Brain pericyte (primary cell): ENCODE data around the gene RHBDL3.
A peak's percentile ranks its signal among the peaks of the same experiment; 100 is the strongest.

Experiments used
- DNase-seq: peaks from one replicate; pipeline ENCODE4 v3.0.0-alpha.2; 2012; ENCODE audit warnings: low read depth, low spot score

RHBDL3 gene

DNA sequence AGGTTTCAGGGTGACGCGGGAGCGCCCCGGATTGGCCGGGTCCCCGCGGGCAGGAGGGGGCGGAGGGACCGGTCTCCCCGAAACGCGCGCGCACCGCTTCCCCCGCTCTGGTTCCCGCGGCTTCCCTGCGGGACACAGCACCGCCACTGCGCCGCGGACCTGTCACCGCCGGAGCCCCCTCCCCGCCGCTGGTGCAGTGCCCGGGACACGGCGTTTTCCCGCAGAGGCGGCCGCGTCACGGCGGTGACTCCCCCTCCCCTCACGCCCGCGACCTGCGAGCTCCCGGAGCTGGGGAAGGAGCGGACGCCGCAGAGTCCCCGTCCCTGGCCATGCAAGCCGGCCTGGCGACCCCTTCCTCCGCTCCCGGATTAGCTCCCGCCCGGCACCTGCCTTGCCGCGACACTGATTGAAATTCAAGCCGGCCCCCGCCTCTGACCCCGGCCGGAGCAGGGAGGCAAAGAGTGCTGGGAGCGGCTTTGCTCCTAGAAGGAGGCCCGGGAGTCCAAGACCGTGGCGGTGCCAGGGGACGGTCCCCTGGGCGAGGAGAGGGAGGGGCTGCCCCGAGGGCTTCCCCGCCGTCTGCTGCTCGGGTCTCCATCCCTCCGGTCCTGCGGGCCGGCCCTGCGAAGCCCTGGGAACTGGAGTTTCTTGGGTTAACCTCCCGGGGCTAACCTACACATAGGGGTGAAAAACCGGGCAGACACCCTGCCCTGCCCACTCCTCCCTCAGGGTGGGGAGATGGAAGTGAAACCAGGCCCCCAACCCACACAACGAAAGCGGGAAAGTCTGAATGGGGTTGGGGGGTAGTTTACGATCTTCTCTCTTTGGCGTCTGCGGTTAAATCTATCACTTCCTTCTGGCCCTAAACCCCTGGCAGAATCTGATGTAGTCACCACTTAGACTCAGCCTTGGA is 1.0 kb downstream of the RHBDL3 start:
- DNase-seq: no peak

GRCh38 chr17:32267690-32268205 is 2.1 kb downstream of the RHBDL3 start:
- no peak for DNase-seq

DNA sequence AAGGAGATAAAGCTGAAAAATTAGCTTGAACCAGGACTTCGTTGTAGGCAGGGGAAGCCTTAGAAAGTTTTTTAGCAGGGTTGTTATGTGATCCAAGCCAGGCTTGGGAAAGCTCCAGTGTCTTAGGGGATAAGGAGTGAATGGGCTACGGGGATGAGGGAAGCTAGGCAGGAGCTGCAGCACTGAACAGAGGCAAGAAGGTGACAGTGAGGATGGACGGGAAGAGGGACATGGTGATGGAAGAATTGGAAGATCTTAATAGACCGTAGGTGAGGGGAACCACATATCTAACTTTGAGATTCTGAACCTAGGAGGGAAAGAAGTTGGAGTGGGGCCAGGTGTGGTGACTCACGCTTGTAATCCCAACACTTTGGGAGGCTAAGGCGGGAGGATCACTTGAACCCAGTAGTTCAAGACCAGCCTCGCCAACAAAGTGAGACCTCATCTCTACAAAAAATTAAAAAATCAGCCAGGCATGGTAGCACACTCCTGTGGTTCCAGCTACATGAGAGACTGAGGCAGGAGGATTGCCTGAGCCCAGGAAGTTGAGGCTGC is 3.2 kb downstream of the RHBDL3 start:
- DNase-seq: no peak

GRCh38 chr17:32269377-32269776 is 3.7 kb downstream of the RHBDL3 start:
- DNase-seq: no peak

- DNase-seq: no peak
These were observed 6.2 kb downstream of the RHBDL3 start for GRCh38 chr17:32271844-32272243.

DNA sequence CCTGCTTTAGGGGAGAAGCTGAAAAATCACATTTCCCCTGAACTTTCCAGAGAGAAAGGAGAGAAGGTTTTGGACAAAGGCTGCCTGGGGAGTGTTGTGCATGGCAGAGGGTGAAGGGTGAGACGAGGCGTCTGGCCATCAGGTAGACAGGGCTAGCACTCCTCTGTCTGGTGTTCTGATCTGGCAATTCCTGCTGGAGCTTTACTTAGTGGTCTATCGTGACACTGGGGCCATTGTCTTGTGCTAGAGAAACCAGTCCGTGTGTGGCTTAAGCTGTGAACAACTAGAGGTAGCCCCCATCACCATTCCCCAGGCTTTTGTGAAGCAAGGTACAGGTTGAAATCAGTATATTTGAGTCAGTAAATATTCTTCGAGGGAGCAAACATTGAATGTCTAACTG is 8.5 kb downstream of the RHBDL3 start:
- DNase-seq: no peak

DNA sequence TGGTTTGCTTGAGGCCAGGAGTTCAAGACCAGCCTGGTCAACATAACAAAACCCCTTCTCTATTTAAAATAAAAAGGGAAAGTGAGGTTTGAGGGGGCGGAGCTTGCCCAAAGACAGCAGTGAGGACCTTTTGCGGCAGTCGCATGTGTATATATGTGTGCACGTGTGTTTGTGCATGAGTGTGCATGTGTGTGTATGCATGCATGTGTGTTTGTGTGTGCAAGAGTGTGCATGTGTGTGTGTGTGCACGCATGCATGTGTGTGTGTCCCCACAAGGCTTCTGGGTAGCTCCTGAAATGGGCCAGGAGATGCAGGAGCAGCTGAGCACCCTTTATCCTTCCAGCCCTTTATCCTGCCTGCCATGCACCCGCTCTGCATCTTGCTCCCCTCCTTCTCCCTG is 9.0 kb downstream of the RHBDL3 start:
- no peak for DNase-seq

GRCh38 chr17:32275060-32276042 is 9.7 kb downstream of the RHBDL3 start:
- DNase-seq: peak; percentile 47

- DNase-seq: no peak
These were observed 10.6 kb downstream of the RHBDL3 start for GRCh38 chr17:32276171-32276601.

GRCh38 chr17:32277284-32277683 is 11.7 kb downstream of the RHBDL3 start:
- no peak for DNase-seq

- no peak for DNase-seq
These were observed 13.2 kb downstream of the RHBDL3 start for GRCh38 chr17:32278815-32279214.

DNA sequence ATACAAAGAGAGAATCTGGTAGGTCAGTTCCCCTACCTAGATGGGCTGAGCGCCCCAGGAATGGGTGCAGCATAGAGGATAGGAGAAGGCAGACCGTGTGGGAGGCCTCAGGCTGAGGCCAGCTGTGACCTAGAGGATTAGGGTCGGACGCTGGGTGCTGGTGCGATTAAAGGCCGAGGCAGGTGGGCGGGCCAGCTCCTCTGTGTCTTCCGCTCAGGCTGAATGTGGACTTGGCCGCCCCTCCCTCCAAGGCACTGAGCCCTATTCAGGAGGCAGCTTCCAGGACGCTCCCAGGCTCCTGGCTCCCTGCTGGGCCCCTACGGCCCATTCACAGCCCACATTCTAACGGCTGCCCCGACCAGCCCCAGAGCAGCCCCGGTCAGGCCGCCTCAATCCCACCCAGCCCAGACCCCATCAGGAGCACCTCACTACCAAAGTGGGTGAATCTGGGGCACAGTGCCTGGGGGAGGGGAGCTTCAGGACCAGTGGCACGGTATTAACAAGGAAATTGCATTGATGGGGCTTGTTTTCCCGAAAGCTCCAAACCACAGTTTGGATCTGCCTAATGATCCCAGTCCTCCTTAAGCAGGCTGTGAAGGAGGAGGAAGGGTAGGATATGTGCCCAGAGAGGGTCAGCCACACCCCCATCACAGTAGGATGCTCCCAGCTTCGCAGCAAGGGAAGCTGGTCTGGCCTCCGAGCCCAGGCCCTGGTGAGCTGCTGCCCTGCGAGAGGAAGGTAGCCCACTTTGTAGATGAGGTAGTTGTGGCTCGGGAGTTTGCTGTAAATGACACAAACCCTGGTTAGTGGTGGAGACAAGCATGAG is 14.5 kb downstream of the RHBDL3 start:
- DNase-seq: no peak

DNA sequence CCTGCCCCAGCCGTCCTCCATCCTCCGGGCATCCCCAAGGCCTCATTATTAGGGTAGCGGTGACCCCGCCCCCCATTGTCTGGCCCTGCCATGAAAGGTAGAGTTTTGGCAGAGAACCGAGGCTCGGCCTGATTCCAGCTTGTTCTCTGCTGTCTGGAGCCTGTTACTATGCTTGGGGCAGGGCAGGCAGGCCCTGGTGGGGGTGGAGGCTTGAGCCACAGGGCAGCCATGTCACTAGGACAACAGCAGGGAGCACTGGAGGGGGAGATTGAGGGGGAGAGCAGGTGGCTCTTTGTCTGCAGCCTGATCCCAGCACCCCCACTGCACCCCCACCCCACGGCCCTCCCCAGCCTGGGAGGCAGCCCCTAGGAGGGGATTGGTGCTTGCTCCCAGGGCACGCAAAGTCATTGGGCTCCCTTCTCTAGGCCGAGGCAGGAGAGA is 15.4 kb downstream of the RHBDL3 start:
- DNase-seq: no peak

DNA sequence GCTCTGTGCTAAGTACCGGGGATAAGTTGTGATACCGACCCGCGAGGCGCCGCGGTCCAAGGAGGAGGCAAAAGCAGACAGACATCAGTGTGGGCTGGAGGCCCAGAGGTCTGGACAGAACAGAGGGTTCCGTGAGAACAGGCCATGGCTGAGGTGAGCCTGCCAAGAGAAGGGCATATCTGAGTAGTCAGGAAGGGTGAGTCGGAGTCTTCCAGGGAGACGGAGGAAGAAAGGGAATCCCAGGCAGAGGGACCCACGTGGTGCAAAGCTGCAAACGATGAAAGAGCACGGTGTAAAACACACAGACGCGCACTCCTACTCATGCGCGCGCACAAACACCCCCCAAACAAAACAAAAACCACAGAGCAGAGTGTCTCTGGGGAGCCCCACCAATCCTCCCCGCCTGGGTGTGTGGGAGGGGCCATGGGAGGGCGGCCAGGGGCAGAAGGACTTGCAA is 18.1 kb downstream of the RHBDL3 start:
- DNase-seq: no peak

DNA sequence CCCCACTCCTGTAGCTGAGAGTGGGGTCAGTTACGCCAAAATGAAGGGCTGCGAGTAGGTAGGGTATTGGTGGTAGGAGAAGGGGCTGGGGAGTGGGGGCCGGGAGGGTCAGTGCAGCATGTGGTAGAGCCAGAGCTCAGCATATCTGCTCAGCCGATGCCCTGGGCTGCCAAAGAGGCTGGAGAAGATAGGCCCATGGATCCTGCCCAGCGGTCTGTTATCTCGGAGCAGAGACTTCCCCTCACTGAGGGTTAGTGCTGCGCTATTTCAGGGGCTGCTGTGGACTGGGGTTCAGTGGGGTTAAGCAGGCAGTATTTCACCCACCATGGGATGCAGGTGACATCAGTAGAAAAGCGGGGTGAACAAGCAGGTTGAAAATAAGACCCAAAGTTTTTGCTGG is 19.7 kb downstream of the RHBDL3 start:
- no peak for DNase-seq

- no peak for DNase-seq
These were observed 20.3 kb downstream of the RHBDL3 start for GRCh38 chr17:32285746-32286517.

DNA sequence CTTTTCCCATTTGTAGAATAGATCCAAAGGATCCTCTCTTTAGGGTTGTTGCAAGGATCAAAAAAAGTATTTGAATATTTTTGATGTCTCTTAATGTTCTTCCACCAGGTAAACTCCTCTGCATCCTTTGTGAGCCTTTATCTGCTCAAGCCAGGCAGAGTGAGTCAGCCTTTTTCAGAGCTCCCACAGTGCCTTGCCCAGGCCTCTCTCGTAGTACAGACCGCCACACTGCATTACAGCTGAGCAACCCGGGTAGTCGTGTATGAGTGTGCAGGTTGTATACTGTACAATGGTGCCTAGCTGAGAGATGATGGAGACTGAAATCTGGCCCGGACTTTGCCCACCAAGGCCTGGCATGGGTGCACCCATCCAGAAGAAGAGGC is 20.9 kb downstream of the RHBDL3 start:
- DNase-seq: no peak

DNA sequence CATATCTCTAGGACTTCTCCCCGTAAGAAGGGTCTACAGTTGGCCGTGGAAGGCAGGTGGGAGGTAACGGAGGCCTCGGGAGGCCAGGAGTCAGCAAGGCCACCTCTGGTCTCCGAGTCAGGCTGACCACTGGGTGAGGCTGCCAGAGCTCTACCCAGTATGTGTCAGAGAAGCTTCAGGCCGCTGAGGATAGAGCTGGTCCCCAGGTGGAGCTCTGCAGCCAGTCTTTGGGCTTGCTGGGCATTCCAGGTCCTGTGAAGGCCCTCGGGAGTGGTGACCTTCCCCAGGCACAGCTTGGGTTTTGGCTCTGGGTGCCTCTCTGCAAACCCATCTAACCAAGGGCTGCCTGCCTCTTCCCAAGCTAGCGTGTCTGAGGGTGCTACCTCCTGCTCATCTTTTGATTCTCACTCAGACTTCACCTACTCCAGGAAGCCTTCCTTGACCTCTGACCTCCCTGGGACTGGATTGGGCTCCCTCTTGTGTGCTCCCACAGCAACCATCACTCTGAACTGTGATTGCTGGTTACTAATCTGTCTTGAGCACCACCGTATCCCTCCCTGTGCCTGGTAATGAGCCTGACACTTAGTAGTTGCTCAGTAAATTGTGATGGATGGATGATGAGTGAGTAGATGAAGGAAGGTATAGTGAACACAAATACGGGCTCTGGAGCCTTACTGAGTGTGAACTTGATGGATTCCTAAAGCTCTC is 22.3 kb downstream of the RHBDL3 start:
- no peak for DNase-seq

GRCh38 chr17:32288615-32289014 is 23.0 kb downstream of the RHBDL3 start:
- DNase-seq: no peak
